Prostate gland (tissue), 2 donors: ENCODE measurements around the gene FAM174C. TPM values are rescaled to one million over a fixed set of nuclear protein-coding genes. Genes with fewer than 3 reads are reported as not detected.

ENCODE experiments used
- DNase-seq: peaks from one replicate; pipeline ENCODE4 v3.0.0-alpha.2; 2019; ENCODE audit warnings: low spot score
- H3K27ac ChIP-seq, 2 donors: fragments of 200-600 bp; sonication (generic); 2 replicates each; pipeline ENCODE4 v1.5.1; 2017 to 2019
- H3K27me3 ChIP-seq: fragments of 200-600 bp; sonication (generic); replicated peaks from 2 replicates; pipeline ENCODE4 v1.5.1; 2019; ENCODE audit not compliant: insufficient read depth
- H3K36me3 ChIP-seq, 2 donors: fragments of 200-600 bp; sonication (generic); 1 replicate in 1 of 2; 2 replicates in 1 of 2; pipeline versions ENCODE4 v1.5.1 to v1.8.1; 2017 to 2019
- H3K4me1 ChIP-seq: fragments of 200-600 bp; sonication (generic); replicated peaks from 2 replicates; pipeline ENCODE4 v1.5.1; 2019
- H3K4me3 ChIP-seq, 2 donors: fragments of 200-600 bp; sonication (generic); 2 replicates each; pipeline ENCODE4 v1.5.1; 2017 to 2019
- H3K9me3 ChIP-seq: fragments of 200-600 bp; sonication (generic); 2 replicates; pipeline ENCODE4 v1.5.1; 2017
- POLR2A ChIP-seq: fragments of 450-650 bp; IDR thresholded peaks from one replicate; pipeline ENCODE4 v1.6.1; 2016; ENCODE audit warnings: antibody characterized with exemption, mild to moderate bottlenecking
- POLR2AphosphoS5 ChIP-seq: sonication (generic); formaldehyde crosslinking; IDR thresholded peaks from one replicate; pipeline ENCODE4 v1.6.1; 2017; ENCODE audit warnings: antibody characterized with exemption
- WGBS: methylation state at CpG from one replicate; pipeline ENCODE4 v1.1.5; 2018; 5-methylcytosine and 5-hydroxymethylcytosine counted together
- intact Hi-C: fragments of 100-400 bp; cut with DNase I; formaldehyde crosslinking; loops from one replicate; pipeline ENCODE4 v1.14.2; 2022
- total RNA-seq, 2 donors: library from RNA; depleted of rRNA; stranded (reverse); fragments of >200 nt; gene quantifications; one replicate each; pipeline ENCODE4 v1.1.0, GENCODE V29; 2016
- TF ChIP-seq, protein P1 (sequence below), 4 experiments: fragments of 200-600 bp in 2 of 4; fragments of 450-650 bp in 2 of 4; sonication (generic) in 2 of 4; IDR thresholded peaks; 1 replicate in 3 of 4; 2 replicates in 1 of 4; pipeline ENCODE4 v1.5.1; 2016 to 2019; ENCODE audit warnings: antibody characterized with exemption in 4 of 4, mild to moderate bottlenecking in 2 of 4, moderate library complexity in 2 of 4

The FAM174C gene
- 10 to 100 TPM; 95.1 to 98.7 TPM for total RNA-seq

DNA sequence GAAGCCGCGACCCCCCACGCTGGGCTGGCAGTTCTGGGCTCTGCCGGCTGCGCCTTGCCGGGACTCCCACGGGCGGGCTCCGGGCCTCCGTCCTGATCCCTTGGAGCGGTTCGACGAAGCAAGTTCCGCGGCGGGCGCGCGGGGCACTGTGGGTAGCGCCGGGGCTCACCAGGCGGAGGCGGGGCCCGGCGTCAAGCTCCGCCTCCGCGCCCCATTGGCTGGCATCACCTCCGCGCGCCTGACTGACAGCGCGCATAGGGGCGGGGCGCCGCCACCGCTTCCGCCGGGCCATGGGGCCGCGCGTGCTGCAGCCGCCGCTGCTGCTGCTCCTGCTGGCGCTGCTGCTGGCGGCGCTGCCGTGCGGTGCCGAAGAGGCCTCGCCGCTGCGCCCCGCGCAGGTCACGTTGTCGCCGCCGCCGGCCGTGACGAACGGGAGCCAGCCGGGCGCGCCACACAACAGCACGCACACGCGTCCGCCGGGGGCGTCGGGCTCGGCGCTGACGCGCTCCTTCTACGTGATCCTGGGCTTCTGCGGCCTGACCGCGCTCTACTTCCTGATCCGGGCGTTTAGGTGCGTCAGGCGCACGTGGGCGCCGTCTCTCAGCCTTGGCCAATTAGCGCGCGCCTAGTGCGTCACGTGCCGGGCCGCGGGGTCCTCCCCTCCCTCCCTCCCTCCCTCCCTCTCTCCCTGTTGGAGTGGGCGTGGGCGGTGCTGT is at the start of gene FAM174C:
TSS of gene FAM174C (plus strand) at position 271 of the 716 bp plus-strand sequence. CDS start at position 291, 20 bp downstream.
- TF ChIP-seq POLR2AphosphoS5, result peak; percentile 77
- TF ChIP-seq, protein P1, sequence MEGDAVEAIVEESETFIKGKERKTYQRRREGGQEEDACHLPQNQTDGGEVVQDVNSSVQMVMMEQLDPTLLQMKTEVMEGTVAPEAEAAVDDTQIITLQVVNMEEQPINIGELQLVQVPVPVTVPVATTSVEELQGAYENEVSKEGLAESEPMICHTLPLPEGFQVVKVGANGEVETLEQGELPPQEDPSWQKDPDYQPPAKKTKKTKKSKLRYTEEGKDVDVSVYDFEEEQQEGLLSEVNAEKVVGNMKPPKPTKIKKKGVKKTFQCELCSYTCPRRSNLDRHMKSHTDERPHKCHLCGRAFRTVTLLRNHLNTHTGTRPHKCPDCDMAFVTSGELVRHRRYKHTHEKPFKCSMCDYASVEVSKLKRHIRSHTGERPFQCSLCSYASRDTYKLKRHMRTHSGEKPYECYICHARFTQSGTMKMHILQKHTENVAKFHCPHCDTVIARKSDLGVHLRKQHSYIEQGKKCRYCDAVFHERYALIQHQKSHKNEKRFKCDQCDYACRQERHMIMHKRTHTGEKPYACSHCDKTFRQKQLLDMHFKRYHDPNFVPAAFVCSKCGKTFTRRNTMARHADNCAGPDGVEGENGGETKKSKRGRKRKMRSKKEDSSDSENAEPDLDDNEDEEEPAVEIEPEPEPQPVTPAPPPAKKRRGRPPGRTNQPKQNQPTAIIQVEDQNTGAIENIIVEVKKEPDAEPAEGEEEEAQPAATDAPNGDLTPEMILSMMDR (IDR thresholded peaks at IDR 0.05), result peak in 2 of 4 experiments; percentile 12 to 25
- TF ChIP-seq POLR2A, result peak; percentile 41
- Histone ChIP-seq H3K9me3 (no peaks in the 10 kb centered on the region), H3K27me3 (no peaks in the 10 kb centered on the region), H3K36me3 (peaks cover 9 to 34% of the 10 kb centered on the region in 2 donors), H3K4me3 (peak within 1 kb of the TSS; percentile 53 to 78), H3K4me1 (peaks cover 51% of the 10 kb centered on the region), H3K27ac (peak within 1 kb of the TSS; percentile 94 to 99)
- DNase-seq, result peak; percentile 94
- intact Hi-C loops, result loop anchor here (5.0 to 10.0 kb wide), 4 partner anchors 82 to 227 kb away; partner anchors contain the start of genes DAZAP1, GAMT and RPS15
- under 1% methylated on average over 76 of the region's 98 CpGs for WGBS

DNA sequence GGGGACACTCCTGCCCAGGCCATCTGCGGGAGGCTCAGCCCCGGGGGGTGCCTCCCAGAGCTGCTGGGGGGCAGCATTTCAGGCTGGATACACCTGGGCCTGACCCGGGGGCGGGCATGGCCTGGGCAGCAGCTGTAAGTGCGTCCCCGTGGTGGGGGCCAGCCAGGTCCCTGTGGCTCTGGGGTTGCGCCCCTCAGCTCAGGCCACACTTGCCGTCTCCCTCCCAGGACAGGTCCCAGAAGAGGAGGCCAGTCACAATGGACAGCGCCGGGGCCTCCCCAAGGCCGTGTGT is 49.2 kb upstream of the FAM174C start:
- 92% methylated on average over 7 of the region's 11 CpGs for WGBS
- Histone ChIP-seq H3K27me3 (no peaks in the 10 kb centered on the region), H3K9me3 (no peaks in the 10 kb centered on the region), H3K4me1 (no peaks in the 10 kb centered on the region), H3K36me3 (peaks cover 0 to 10% of the 10 kb centered on the region in 2 donors), H3K27ac (no peak overlapping the region), H3K4me3 (no peak overlapping the region)
- TF ChIP-seq POLR2AphosphoS5, result no peak
- TF ChIP-seq, protein P1 (IDR thresholded peaks at IDR 0.05), result no peak
- TF ChIP-seq POLR2A, result no peak
- DNase-seq, result no peak
- intact Hi-C loops, result no loop called here

DNA sequence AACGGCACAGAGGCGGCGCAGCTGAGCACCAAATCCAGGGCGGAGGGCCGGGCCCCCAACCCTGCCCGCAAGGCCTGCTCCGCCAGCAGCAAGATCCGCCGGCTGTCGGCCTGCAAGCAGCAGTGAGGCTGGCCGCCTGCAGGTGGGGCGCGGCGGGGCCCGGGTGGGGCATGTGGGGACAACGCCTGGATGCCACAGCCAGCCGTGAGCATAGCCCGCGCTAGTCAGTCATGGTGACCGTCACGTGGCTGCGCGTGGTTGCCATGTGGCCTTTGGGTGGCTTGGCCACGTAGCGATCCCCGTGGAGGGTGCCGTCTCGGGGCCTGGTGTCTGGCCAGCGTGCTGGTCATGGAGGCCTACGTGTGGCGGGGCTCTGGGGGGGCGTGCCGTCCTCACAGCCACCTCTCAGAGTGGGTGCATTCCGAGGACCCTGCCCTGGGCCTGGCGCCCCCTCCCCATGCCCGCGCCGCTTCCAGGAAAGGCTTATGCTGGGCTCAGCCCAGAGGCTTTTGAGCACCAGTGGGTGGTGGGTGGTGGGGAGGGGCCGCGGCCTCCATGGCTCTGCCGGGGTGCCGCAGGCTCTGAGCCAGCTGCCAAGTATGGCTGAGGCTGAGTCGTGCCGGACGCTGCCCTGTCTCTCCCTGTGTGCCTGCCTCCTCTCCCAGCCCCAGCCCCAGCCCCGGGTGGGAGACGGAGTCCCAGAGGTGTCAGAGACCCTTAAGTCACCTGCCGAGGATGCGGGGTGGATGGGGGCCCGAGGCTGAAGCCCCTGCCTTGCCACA is 48.6 kb upstream of the FAM174C start:
- intact Hi-C loops, result no loop called here
- no peak for DNase-seq
- no peaks in the 10 kb centered on the region for H3K9me3 ChIP-seq
- no peak overlapping the region for H3K4me3 ChIP-seq
- peaks cover 0 to 10% of the 10 kb centered on the region in 2 donors for H3K36me3 ChIP-seq
- TF ChIP-seq POLR2A (no peak), POLR2AphosphoS5 (no peak)
- TF ChIP-seq, protein P1 (IDR thresholded peaks at IDR 0.05), result no peak
- H3K27ac ChIP-seq, result no peak overlapping the region
- no peaks in the 10 kb centered on the region for H3K27me3 ChIP-seq
- no peaks in the 10 kb centered on the region for H3K4me1 ChIP-seq
- 87% methylated on average over 46 of the region's 50 CpGs for WGBS

DNA sequence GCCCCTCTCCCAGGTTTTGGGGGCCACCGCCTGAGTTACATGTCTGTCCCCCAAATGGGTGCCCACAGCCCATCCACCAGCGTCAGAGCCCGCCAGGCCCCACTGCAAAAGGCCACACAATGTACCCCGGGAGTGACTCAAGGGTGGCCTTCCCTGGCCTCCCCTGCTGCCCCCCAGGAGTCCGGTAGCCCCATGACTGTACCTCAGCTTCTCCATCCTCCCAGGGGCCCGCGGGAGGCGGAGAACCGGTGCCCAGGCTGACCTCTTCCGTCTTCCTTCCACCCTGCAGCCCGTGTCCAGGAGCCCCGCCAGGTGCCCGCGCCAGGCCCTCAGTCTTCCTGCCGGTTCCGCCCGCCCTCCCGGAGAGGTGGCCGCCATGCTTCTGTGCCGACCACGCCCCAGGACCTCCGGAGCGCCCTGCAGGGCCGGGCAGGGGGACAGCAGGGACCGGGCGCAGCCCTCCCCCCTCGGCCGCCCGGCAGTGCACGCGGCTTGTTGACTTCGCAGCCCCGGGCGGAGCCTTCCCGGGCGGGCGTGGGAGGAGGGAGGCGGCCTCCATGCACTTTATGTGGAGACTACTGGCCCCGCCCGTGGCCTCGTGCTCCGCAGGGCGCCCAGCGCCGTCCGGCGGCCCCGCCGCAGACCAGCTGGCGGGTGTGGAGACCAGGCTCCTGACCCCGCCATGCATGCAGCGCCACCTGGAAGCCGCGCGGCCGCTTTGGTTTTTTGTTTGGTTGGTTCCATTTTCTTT is 47.9 kb upstream of the FAM174C start:
- Histone ChIP-seq H3K4me3 (no peak overlapping the region), H3K4me1 (no peaks in the 10 kb centered on the region), H3K27ac (no peak overlapping the region), H3K9me3 (no peaks in the 10 kb centered on the region), H3K36me3 (peaks cover 0 to 10% of the 10 kb centered on the region in 2 donors), H3K27me3 (no peaks in the 10 kb centered on the region)
- DNase-seq, result no peak
- no peak for TF ChIP-seq POLR2AphosphoS5
- no peak for TF ChIP-seq POLR2A
- TF ChIP-seq, protein P1 (IDR thresholded peaks at IDR 0.05), result no peak
- intact Hi-C loops, result no loop called here
- WGBS, result 90% methylated on average over 46 of the region's 56 CpGs
